Calu3 (cell line): Measurements from ENCODE around the gene GALP. TPM values are rescaled to one million over a fixed set of nuclear protein-coding genes. Genes with fewer than 3 reads are reported as not detected.

Experiments used
- BruUV-seq: library from RNA; stranded (reverse); fragments of 400-500 nt; replicated peaks from 2 replicates; lab custom pipeline; 2021; lab: Mats Ljungman, UMichigan
- CTCF ChIA-PET: fragments of 300-600 bp; sonication (Branson Sonifier 250); formaldehyde crosslinking; loops from one replicate; lab custom pipeline; 2022; ENCODE audit warnings: antibody characterized with exemption; lab: Charles Lee
- DNase-seq: peaks from one replicate; pipeline ENCODE4 v3.0.0; 2022
- H3K27ac Mint-ChIP-seq: one replicate; pipeline ENCODE4 v1.8.0; 2022; ENCODE audit warnings: mixed read lengths; ENCODE audit not compliant: unreplicated experiment
- H3K27me3 Mint-ChIP-seq: one replicate; pipeline ENCODE4 v1.8.0; 2022; ENCODE audit warnings: mixed read lengths; ENCODE audit not compliant: unreplicated experiment
- H3K36me3 Mint-ChIP-seq: one replicate; pipeline ENCODE4 v1.8.0; 2022; ENCODE audit warnings: mild to moderate bottlenecking, moderate library complexity, mixed read lengths; ENCODE audit not compliant: insufficient read depth, unreplicated experiment
- H3K4me1 Mint-ChIP-seq: one replicate; pipeline ENCODE4 v1.8.0; 2022; ENCODE audit warnings: mild to moderate bottlenecking, low read depth, mixed read lengths; ENCODE audit not compliant: unreplicated experiment
- H3K4me3 Mint-ChIP-seq: one replicate; pipeline ENCODE4 v1.8.0; 2022; ENCODE audit warnings: mild to moderate bottlenecking, low read depth, moderate library complexity, mixed read lengths; ENCODE audit not compliant: unreplicated experiment
- H3K9me3 Mint-ChIP-seq: one replicate; pipeline ENCODE4 v1.8.0; 2022; ENCODE audit warnings: low read depth, mixed read lengths; ENCODE audit not compliant: unreplicated experiment
- intact Hi-C: fragments of 100-400 bp; cut with micrococcal nuclease; formaldehyde crosslinking; loops from one replicate; pipeline ENCODE4 v1.10.0; 2022; ENCODE audit not compliant: unreplicated experiment
- total RNA-seq: library from RNA; stranded (reverse); gene quantifications from 2 replicates; pipeline ENCODE4 v1.2.3, GENCODE V29; 2022
- TF ChIP-seq, protein P1 (sequence below): fragments of 200-600 bp; IDR thresholded peaks from one replicate; pipeline ENCODE4 v1.8.0; 2022; ENCODE audit warnings: antibody characterized with exemption; ENCODE audit not compliant: unreplicated experiment

GALP gene
- total RNA-seq, 1 experiment from 2014 or later: not detected

DNA sequence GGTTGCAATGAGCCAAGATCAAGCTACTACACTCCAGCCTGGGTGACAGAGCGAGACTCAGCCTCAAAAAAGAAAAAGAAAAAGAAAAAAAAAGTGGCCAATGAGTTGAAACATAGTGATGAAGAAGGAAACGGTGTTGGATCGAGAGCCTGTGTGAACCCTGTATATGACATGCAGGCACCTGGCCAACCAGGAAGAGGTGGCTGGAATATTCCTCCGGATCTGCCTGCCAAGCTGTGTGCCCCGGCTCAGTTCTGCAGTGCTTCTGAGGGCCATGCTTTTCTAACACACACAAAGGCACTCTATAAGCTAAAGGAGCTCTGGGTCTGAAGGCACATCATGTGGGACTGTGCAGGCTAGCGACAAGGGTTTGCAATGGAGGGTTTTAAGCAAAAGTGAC is 38.4 kb upstream of the GALP start:
- peak; percentile 70 for DNase-seq
- CTCF ChIA-PET: interaction anchor here (1.2 kb wide), 1 partner anchor 34 kb away, joined by 4 read pairs; no protein-coding TSS in a partner anchor
- H3K4me3 Mint-ChIP-seq: peak overlapping the region; percentile 26

DNA sequence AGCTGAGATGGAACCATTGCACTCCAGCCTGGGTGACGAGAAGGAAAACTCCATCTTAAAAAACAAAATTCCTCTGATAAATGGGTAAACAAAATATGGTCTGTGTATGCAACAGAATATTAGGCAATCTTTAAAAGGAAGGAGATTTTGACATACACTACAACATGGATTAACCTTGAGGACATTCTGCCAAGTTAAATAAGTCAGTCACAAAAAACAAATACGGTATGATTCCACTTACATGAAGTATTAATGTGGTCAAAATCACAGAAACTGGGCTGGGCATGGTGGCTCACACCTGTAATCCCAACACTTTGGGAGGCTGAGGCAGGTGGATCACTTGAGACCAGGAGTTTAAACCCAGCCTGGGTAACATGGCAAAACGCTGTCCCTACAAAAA is 37.7 kb upstream of the GALP start:
- no peak for DNase-seq
- Mint-ChIP-seq H3K4me1 (peaks cover 41% of the 10 kb centered on the region), H3K9me3 (no peaks in the 10 kb centered on the region), H3K27me3 (no peaks in the 10 kb centered on the region), H3K4me3 (no peak overlapping the region), H3K36me3 (peaks cover 41% of the 10 kb centered on the region), H3K27ac (no peak overlapping the region)
- intact Hi-C loops: no loop called here
- TF ChIP-seq, protein P1, sequence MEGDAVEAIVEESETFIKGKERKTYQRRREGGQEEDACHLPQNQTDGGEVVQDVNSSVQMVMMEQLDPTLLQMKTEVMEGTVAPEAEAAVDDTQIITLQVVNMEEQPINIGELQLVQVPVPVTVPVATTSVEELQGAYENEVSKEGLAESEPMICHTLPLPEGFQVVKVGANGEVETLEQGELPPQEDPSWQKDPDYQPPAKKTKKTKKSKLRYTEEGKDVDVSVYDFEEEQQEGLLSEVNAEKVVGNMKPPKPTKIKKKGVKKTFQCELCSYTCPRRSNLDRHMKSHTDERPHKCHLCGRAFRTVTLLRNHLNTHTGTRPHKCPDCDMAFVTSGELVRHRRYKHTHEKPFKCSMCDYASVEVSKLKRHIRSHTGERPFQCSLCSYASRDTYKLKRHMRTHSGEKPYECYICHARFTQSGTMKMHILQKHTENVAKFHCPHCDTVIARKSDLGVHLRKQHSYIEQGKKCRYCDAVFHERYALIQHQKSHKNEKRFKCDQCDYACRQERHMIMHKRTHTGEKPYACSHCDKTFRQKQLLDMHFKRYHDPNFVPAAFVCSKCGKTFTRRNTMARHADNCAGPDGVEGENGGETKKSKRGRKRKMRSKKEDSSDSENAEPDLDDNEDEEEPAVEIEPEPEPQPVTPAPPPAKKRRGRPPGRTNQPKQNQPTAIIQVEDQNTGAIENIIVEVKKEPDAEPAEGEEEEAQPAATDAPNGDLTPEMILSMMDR: no peak
- CTCF ChIA-PET: interaction anchor here (0.9 to 1.2 kb wide), 2 partner anchors 17 to 34 kb away, joined by 3 to 4 read pairs; partner anchors contain the start of gene ZNF787
- BruUV-seq: no TSS peak

More for the DNA sequence above, 38.4 kb upstream of the GALP start:
- intact Hi-C loops: no loop called here
- no peaks in the 10 kb centered on the region for H3K27me3 Mint-ChIP-seq
- H3K9me3 Mint-ChIP-seq: no peaks in the 10 kb centered on the region
- no TSS peak for BruUV-seq
- H3K27ac Mint-ChIP-seq: peak overlapping the region; percentile 68
- H3K4me1 Mint-ChIP-seq: peaks cover 34% of the 10 kb centered on the region
- TF ChIP-seq, protein P1: no peak
- H3K36me3 Mint-ChIP-seq: peaks cover 35% of the 10 kb centered on the region

DNA sequence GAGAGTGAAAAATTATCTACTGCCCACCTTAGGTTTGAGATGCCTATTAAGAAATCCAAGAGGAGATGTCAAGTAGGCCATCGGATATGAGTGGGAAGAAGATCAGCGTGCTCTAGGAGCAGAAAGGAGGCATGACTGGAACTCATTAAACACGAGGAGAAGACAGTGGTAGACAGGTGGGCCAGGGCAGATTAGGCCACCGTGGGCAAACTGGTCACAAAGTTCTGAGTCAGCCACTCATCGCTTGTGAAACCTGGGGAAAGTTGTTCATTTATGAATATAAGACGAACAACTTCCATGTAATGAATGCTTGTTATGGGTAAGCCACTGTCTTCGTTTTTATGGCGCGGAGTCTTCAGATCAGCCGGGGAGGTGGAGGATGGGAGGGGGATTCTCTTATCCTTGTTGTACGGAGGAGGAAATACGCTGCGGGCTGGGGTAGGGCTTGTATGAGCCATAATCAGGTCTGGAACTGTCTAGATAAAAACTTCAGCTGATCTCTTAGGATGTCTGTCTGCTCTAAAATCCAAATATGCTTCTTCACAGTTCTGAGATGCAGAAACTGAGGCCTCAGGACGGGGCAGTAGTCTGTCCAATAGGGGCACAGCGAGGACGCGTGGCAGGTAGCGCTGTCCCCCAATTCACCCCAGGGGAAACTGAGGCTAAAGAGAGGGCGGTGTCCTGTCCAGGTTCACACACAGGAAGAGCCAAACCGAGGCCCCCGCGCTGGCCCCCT is 35.8 kb upstream of the GALP start:
- Mint-ChIP-seq H3K27ac (peak overlapping the region; percentile 66), H3K4me1 (peaks cover 50% of the 10 kb centered on the region), H3K36me3 (peaks cover 40% of the 10 kb centered on the region), H3K27me3 (no peaks in the 10 kb centered on the region), H3K9me3 (no peaks in the 10 kb centered on the region), H3K4me3 (peak overlapping the region; percentile 67)
- BruUV-seq: TSS peak; percentile 88
- intact Hi-C loops: loop anchor here (1.0 to 5.0 kb wide), 2 partner anchors 19 to 48 kb away; partner anchors contain the start of gene ZNF787
- TF ChIP-seq, protein P1: no peak
- CTCF ChIA-PET: interaction anchor here (1.0 to 1.5 kb wide), 4 partner anchors 32 to 61 kb away, joined by 3 to 7 read pairs (median 6); no protein-coding TSS in a partner anchor
- no peak for DNase-seq

DNA sequence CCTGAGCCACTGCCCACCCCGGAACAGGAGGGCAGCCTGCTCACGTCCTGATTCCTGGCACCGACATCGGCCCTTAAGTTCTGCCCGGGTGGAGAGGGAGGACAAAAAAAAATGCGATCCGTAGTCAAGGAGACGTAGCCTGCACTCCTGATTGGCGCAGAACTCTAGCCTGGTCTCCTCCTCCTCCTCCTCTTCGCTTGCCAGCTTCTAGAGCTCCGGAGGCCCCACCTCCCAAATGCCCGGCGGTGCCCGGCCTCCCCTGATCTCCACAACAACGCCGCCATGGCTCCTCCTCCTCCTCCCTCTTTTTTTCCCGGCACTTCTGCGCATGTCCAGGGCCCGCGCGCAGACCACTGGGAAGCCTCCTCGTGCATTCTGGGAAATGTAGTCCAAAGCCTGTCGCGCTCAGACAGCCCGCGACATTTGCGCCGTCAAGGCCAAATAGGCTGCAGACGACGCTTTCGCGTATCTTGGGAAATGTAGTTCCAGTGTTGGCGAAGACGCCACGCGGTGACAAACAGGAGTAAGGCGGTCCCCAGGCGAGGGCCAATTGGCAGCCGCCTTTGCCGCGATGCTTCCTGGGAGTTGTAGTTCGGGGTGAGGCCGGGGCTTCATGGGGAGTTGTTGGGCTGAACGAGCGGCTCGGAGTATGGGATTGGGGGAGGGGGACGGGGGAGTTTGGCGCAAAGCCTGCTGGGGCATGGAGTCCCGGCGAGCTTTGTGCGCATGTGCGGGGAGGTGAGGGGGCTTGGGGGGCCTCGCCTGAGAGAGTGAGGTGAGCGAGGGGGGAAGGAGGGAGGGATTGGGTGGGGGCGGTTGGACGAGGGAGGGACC is 35.0 kb upstream of the GALP start, which contains the start of gene ZNF444:
Gene ZNF444, plus strand, starts transcription at position 705 of the 834 bp plus-strand sequence. CDS start 5,625 bp downstream, outside the sequence.
- no peaks in the 10 kb centered on the region for H3K27me3 Mint-ChIP-seq
- peaks cover 50% of the 10 kb centered on the region for H3K4me1 Mint-ChIP-seq
- DNase-seq: peak; percentile 99
- BruUV-seq: no TSS peak
- CTCF ChIA-PET: interaction anchor here (0.5 to 1.5 kb wide), 8 partner anchors 12 to 994 kb away, joined by 3 to 7 read pairs (median 5); no protein-coding TSS in a partner anchor
- peaks cover 40% of the 10 kb centered on the region for H3K36me3 Mint-ChIP-seq
- H3K9me3 Mint-ChIP-seq: no peaks in the 10 kb centered on the region
- TF ChIP-seq, protein P1: no peak
- intact Hi-C loops: loop anchor here (1.0 to 5.0 kb wide), 2 partner anchors 19 to 48 kb away; partner anchors contain the start of gene ZNF787
- peak within 1 kb of the TSS; percentile 67 for H3K4me3 Mint-ChIP-seq
- peak within 1 kb of the TSS; percentile 89 for H3K27ac Mint-ChIP-seq
